ENCODE data around the gene TRABD2B.

Gene TRABD2B

DNA sequence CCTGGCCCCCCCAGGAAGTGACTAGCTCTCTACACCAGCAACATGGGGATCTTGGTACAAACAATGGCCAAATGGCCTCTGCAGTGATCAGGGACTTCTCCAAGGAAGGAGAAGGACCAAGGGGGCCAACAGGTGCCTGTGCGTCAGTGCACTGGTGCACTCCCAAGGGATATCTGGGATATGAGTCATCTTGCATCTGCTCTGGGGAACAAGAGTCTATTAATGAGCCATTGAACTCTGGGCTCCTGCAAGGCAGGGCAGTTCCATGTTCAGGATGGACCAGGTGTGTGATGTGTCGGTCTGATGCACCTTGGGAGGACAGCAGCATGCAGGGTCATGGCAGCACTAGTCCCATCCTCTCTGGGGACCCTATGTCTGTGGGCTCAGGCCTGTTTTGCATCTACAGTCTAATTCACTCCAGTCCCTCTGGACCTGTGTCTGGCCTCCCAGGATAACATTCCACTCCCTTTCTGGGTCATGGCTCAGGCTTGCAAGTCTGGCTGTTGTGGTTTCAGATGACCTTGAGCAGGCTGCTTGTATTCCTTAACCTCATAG is 125.3 kb downstream of the TRABD2B start:
- DNase-seq = no peak

DNA sequence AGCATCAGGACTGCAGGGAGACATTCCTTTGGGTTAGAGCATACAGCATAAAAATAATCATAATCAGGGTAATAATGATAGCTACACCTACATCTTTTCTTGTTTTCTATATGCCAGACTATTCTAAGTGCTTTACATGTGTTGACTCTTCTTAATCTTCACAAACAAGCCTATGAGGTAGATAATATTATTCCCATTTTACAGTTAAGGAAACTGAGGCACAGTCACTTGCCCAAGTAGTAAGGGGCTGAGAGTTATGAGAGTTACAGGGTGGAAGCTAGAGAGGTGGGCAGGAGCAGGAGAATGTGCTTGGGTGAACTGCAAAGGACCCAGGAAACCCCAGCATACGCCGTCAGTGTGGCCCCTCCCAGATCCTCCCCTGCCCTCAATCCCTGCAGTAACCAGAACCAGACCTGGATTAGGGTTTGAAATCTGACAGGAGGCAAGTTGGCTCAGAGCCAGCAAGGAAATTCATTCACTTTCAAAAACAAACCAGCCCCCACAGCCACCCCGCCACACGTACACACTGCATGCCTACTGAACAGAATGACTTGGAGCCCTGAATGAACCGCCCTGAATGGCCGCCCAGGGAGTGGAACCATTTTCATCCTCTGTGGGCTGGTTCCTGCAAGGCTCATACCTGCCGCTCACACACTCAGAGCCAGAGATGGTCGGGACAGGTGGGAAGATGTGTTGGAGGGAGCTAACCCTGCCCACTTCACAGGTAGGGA is 126.1 kb downstream of the TRABD2B start:
- DNase-seq = no peak

DNA sequence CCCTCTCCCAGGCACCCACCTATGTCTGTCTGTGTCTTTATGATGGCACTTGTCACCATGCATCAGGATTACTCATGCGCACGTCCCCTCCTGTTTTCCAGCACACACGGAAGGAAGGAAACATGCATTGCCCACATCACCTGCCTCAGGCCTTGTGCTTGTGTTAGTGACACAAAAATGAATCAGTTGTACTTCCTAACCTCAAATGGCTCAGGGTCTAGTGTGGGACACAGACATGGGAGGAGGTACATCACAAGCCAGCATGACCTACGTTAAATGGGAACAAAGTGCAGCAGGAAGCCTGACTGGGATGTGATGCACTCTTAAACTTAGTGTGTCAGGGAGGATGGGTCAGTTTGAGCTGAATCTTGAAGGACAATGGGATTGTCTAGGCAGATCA is 126.7 kb downstream of the TRABD2B start:
- DNase-seq = no peak

DNA sequence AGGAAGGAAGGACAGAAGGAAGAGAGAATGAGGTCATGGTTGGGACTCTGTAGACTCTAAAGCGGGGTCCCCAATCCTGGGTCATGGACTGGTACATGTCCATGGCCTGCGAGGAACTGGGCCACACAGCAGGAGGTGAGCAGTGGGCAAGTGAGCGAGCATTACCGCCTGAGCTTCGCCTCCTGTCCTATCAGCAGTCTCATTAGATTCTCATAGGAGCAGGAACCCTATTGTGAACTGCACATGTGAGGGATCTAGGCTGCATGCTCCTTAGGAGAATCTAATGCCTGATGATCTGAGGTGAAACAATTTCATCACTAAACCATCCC is 128.9 kb downstream of the TRABD2B start:
- DNase-seq = no peak

- DNase-seq = no peak
Observed at GRCh38 chr1:47867438-47868347, 129.5 kb downstream of the TRABD2B start.

- no peak for DNase-seq
Observed at GRCh38 chr1:47866601-47867437, 130.4 kb downstream of the TRABD2B start.

- no peak for DNase-seq
Observed at GRCh38 chr1:47865881-47866535, 131.2 kb downstream of the TRABD2B start.

- DNase-seq = no peak
Observed at GRCh38 chr1:47859092-47859743, 138.0 kb downstream of the TRABD2B start.

GRCh38 chr1:47856996-47857395 is 140.2 kb downstream of the TRABD2B start:
- no peak for DNase-seq

DNA sequence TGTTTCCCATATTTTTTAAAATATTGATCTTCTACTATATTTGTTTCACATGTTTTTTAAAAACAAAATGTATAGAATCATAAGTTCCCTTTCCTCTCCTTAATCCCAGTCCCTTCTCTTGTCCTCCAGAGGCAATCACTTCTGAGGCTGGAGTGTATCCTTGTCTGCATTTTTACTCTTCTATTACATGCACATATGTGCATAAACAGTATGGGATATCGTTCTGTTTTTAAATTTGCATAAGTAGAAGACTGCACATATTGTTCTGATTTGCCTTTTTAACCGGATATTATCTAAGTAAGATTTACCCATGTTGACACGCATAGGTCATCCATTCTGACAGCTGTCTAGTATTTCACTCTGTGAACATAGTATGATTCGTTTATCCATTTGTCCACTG is 142.0 kb downstream of the TRABD2B start:
- no peak for DNase-seq

DNA sequence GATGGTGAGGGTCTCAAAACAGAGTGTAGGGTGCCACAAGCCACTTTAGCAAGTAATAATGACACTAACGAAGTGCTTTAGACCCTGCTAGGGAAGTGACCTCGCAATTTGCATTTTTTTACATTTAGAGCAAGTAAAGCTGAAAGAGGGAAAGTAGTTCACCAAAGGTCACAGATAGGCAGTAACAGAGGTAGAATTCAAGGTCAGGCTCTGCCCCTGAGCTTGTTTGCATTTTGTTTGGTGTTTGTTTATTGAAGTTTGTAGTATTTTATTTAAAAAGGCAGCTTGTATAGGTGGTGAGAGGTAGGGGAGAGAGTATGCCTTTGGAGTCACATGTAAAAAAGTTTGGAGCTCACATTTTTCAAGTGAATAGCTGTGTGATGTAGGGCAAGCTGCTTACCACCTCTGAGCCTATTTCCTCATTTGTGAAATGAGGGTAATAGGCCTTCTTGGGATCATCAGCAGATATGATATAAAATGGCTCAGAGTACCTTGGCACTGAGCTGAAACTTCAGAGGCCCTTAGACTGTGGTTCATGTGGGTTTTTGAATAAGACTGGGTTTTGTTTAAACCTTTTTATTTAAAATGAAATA is 142.5 kb downstream of the TRABD2B start:
- DNase-seq = no peak

DNA sequence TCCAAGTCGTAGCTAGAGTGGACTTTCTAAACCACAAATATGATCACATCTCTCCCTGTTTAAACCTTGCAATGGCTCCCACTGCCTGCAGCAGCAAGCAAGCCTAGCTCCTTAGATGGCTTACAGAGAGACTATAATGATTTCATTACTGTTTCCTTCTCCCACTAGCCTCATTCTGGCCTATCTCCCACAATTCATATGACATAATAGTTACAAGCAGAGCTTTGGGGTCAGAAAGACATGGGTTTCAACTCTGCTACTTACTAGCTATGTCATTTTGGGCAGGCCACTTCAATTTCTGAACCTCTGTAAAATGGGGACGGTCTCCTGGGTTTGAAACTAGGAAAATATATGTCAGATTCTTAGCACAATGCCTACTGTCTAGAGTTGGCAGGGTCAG is 143.3 kb downstream of the TRABD2B start:
- DNase-seq = no peak

- DNase-seq = no peak
Observed at GRCh38 chr1:47853059-47853458, 144.1 kb downstream of the TRABD2B start.

DNA sequence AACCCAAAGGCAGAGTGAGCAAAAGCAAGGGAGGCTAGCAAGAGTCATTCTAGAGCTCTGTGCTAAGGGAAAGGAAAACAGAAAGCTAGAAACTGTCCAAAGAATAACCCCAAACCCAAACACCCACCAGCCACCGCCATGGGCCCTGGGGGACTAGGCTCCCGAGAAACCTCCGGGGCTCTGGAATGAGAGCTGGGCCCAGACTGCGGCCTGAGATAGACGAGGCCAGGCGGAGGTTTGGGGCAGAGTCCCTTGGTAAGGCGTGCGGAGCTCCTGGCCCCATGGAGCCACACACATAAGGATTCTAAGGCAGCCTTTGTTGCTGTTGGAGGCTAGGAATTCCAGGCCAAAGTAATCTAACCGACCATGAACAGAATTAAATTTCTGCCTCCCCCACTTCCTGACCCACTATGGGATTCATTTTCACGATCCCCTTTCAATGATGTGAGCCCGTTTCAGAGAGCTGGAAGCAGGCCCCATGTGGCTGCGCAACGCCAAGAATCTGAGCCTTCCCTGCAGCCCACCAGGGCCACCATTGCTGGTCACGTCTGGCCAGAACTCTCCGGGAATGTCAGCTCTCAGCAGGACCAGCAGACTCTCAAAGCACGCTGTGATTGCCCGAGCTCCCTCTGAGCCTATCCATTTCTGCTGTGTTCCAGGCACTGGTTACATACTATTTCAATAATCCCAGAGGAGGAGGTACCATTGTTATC is 145.0 kb downstream of the TRABD2B start:
- DNase-seq = no peak

GRCh38 chr1:47850451-47850850 is 146.7 kb downstream of the TRABD2B start:
- no peak for DNase-seq

DNA sequence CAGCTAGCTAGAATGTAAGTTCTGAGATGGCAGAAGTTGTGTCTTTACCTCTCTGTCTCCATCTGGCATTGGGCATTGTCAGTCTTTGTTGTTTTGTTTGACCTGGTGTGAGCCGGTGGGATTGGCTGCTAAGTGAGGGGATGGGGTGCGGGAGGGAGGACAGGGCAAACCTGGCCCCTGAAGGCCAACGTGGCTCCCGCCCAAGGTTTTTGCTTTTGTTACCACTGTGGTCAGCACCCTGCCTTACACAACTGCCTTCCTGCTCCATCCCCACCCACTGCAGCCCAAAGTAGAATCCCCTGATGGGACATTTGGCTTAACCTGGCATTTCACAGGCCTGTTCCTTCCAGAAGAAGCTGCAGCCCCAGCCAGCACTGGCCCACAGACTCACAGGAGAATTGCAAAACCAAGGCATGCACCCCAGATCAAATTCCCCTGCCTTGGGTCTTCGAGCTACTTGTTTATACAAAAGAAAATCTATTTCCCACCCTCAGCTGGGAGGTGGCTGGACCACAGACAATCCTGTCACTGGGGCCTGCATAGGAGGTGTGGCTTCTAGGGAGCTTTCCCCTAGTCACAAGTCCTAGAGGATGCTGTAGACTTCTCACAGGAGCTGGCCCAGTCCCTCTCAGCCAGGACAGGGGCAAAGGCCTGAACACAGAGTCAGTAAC is 147.5 kb downstream of the TRABD2B start:
- no peak for DNase-seq

DNA sequence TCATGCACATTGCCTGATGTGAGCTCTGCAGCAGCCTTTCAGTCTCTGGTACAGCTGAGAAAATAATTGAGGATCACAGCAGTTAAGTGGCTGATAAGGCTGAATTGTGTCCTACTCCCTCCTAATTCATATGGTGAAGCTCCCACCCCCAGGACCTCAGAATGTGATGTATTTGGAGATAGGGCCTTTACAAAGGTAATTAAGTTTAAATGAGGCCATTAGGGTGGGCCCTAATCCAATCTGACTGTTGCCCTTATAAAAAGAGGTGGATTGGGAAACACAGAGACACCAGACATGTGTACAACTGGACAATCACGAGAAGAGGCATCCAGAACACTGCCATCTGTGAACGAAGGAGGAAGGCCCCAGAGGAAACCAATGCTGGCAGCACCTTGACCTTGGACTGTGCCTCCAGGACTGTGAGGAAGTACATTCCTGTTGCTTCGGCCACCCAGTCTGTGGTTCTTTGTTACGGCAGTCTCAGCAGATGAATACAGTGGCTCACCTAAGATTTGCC is 148.1 kb downstream of the TRABD2B start:
- no peak for DNase-seq

DNA sequence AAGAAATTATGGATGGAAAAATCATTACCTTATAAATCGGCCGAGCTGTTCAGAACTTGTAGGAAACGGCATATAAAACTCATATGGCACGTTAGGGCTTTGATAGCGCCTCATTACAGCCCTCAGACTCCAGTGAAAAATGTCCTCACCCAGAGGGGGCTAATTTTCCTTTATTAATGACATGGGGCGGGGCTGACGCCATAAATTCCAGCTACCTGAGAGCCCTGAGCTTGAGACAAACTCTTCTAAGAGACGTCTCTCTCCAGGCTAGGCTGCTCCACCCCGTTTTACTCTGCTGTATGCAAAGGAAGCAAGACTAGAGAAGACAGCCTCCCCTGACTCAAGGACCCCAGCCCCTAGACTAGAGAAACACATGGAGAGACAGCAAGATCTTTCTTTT is 149.4 kb downstream of the TRABD2B start:
- DNase-seq = no peak

GRCh38 chr1:47844558-47844955 is 152.6 kb downstream of the TRABD2B start:
- no peak for DNase-seq

Data from effector CD8-positive, alpha-beta T cell (primary cell).